ENCODE results near the gene VAV3.

Gene VAV3

DNA sequence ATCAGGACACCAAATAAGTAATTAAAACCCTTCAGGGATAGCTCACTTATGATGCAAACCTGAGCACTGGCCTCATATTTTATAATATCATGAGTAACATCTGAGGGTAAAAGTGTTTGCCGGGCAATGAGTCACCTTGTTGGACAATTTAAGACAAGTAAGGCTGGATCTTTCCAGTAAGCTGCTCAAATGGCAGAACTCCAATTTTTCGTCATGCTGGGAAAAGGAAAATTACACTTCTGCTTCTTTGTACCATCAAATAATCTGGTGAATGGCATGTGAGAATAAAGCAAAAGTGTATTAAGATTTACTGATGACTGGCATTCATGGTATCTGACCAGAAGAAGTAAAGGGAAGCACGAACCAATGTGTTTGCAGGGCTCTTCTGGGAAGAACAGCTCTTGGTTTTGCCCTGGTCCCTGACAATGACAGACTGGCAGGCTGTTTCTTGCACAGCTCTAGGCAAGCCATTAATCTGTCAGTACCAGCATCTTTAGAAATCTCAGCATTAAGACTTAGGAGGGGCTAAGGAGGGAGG lies 392.2 kb downstream of the VAV3 start:
- Histone ChIP-seq H3K4me1 (ENCODE audit: control insufficient read depth in 1 of 2, insufficient read depth in 2 of 2, low read length in 2 of 2) (no peaks in the 10 kb centered on the region), H3K27ac (ENCODE audit: low read depth, low read length) (no peak overlapping the region)

GRCh38 chr1:107570768-107571167 lies 394.2 kb downstream of the VAV3 start:
- Histone ChIP-seq H3K36me3 (ENCODE audit: control insufficient read depth in 1 of 2, insufficient read depth in 2 of 2, low read length in 2 of 2) (peaks cover 0 to 8% of the 10 kb centered on the region in 2 donors), H3K27me3 (ENCODE audit: control insufficient read depth in 1 of 2, insufficient read depth in 2 of 2, low read length in 2 of 2) (no peaks in the 10 kb centered on the region), H3K4me1 (ENCODE audit: control insufficient read depth in 1 of 2, insufficient read depth in 2 of 2, low read length in 2 of 2) (no peaks in the 10 kb centered on the region), H3K4me3 (ENCODE audit: low read depth in 1 of 2, low read length in 2 of 2) (no peak overlapping the region), H3K27ac (ENCODE audit: low read depth, low read length) (no peak overlapping the region), H3K9ac (ENCODE audit: low read depth in 1 of 2, low read length in 2 of 2) (no peak overlapping the region), H3K9me3 (ENCODE audit: control insufficient read depth in 1 of 2, low read length in 2 of 2) (no peaks in the 10 kb centered on the region)

More for the DNA sequence above, 392.2 kb downstream of the VAV3 start:
- H3K4me3 ChIP-seq (ENCODE audit: low read depth in 1 of 2, low read length in 2 of 2): no peak overlapping the region
- no peak overlapping the region for H3K9ac ChIP-seq (ENCODE audit: low read depth in 1 of 2, low read length in 2 of 2)
- H3K27me3 ChIP-seq (ENCODE audit: control insufficient read depth in 1 of 2, insufficient read depth in 2 of 2, low read length in 2 of 2): no peaks in the 10 kb centered on the region
- no peaks in the 10 kb centered on the region for H3K9me3 ChIP-seq (ENCODE audit: control insufficient read depth in 1 of 2, low read length in 2 of 2)
- peaks cover 0 to 8% of the 10 kb centered on the region in 2 donors for H3K36me3 ChIP-seq (ENCODE audit: control insufficient read depth in 1 of 2, insufficient read depth in 2 of 2, low read length in 2 of 2)

DNA sequence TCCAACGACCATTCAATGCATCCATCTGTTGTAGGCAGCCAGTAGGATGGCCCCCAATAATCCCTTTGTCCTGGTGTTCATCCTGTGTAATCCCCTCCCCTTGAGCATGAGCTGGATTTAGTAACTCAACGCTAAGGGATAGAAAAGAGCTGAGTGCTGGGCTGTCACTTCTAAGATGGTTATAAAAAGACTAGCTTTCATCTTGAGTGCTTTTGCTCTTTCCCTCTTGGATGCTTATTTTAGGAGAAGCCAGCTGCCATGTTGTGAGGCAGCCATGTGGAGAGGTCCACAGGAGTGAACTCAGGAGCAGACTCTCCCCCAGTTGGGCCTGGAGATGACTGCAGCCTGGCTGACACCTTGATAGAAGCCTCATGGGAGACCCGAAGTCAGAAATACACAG lies 401.5 kb downstream of the VAV3 start:
- Histone ChIP-seq H3K4me3 (ENCODE audit: low read depth in 1 of 2, low read length in 2 of 2) (no peak overlapping the region), H3K27me3 (ENCODE audit: control insufficient read depth in 1 of 2, insufficient read depth in 2 of 2, low read length in 2 of 2) (no peaks in the 10 kb centered on the region), H3K9ac (ENCODE audit: low read depth in 1 of 2, low read length in 2 of 2) (no peak overlapping the region), H3K4me1 (ENCODE audit: control insufficient read depth in 1 of 2, insufficient read depth in 2 of 2, low read length in 2 of 2) (no peaks in the 10 kb centered on the region), H3K27ac (ENCODE audit: low read depth, low read length) (no peak overlapping the region), H3K36me3 (ENCODE audit: control insufficient read depth in 1 of 2, insufficient read depth in 2 of 2, low read length in 2 of 2) (no peaks in the 10 kb centered on the region), H3K9me3 (ENCODE audit: control insufficient read depth in 1 of 2, low read length in 2 of 2) (no peaks in the 10 kb centered on the region)

DNA sequence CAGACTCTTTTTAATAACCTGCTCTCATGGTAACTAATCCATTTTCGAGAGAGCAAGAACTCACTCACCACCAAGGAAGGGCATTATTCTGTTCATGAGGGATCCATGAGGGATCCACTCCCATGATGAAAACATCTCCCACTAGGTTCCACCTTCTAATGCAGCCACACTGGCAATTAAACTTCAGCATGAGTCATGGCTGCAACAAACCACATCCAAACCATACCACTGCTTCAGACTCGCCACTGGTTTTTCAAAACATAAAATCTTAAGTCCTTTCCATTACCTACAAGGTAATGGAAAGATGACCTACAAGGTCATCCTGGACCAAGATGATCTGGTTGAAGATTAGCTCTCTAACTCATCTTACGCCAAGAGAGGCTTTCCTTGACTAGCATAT lies 405.1 kb downstream of the VAV3 start:
- Histone ChIP-seq H3K4me1 (ENCODE audit: control insufficient read depth in 1 of 2, insufficient read depth in 2 of 2, low read length in 2 of 2) (no peaks in the 10 kb centered on the region), H3K4me3 (ENCODE audit: low read depth in 1 of 2, low read length in 2 of 2) (no peak overlapping the region), H3K9ac (ENCODE audit: low read depth in 1 of 2, low read length in 2 of 2) (no peak overlapping the region), H3K9me3 (ENCODE audit: control insufficient read depth in 1 of 2, low read length in 2 of 2) (no peaks in the 10 kb centered on the region), H3K36me3 (ENCODE audit: control insufficient read depth in 1 of 2, insufficient read depth in 2 of 2, low read length in 2 of 2) (no peaks in the 10 kb centered on the region), H3K27ac (ENCODE audit: low read depth, low read length) (no peak overlapping the region), H3K27me3 (ENCODE audit: control insufficient read depth in 1 of 2, insufficient read depth in 2 of 2, low read length in 2 of 2) (no peaks in the 10 kb centered on the region)

- H3K4me3 ChIP-seq (ENCODE audit: low read depth in 1 of 2, low read length in 2 of 2): no peak overlapping the region
- no peaks in the 10 kb centered on the region for H3K36me3 ChIP-seq (ENCODE audit: control insufficient read depth in 1 of 2, insufficient read depth in 2 of 2, low read length in 2 of 2)
- H3K27me3 ChIP-seq (ENCODE audit: control insufficient read depth in 1 of 2, insufficient read depth in 2 of 2, low read length in 2 of 2): no peaks in the 10 kb centered on the region
- H3K27ac ChIP-seq (ENCODE audit: low read depth, low read length): no peak overlapping the region
- no peaks in the 10 kb centered on the region for H3K4me1 ChIP-seq (ENCODE audit: control insufficient read depth in 1 of 2, insufficient read depth in 2 of 2, low read length in 2 of 2)
- no peak overlapping the region for H3K9ac ChIP-seq (ENCODE audit: low read depth in 1 of 2, low read length in 2 of 2)
- no peaks in the 10 kb centered on the region for H3K9me3 ChIP-seq (ENCODE audit: control insufficient read depth in 1 of 2, low read length in 2 of 2)
Measured at GRCh38 chr1:107557095-107557494, 407.9 kb downstream of the VAV3 start.

- Histone ChIP-seq H3K9me3 (ENCODE audit: control insufficient read depth in 1 of 2, low read length in 2 of 2) (no peaks in the 10 kb centered on the region), H3K27me3 (ENCODE audit: control insufficient read depth in 1 of 2, insufficient read depth in 2 of 2, low read length in 2 of 2) (no peaks in the 10 kb centered on the region), H3K4me3 (ENCODE audit: low read depth in 1 of 2, low read length in 2 of 2) (no peak overlapping the region), H3K4me1 (ENCODE audit: control insufficient read depth in 1 of 2, insufficient read depth in 2 of 2, low read length in 2 of 2) (no peaks in the 10 kb centered on the region), H3K36me3 (ENCODE audit: control insufficient read depth in 1 of 2, insufficient read depth in 2 of 2, low read length in 2 of 2) (no peaks in the 10 kb centered on the region), H3K9ac (ENCODE audit: low read depth in 1 of 2, low read length in 2 of 2) (no peak overlapping the region), H3K27ac (ENCODE audit: low read depth, low read length) (no peak overlapping the region)
Measured at GRCh38 chr1:107555578-107555977, 409.4 kb downstream of the VAV3 start.

DNA sequence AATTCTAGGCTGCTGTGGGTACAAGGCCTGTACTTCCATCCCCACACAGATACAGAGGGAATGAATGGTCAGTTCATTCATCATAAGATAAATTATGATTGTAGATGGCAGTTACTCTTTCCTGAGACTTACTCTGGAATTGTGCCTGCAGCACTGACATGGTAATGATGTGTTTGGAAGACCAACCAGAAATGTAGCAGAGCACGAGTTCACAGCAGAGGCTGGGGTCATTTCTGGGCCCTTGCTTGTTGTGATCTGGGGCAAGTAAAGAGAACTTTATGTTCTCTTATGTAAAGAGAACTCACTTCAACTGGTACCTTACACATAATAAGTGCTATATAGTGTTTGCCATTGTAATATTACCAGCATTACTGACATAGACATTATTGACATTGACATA lies 412.2 kb downstream of the VAV3 start:
- Histone ChIP-seq H3K9me3 (ENCODE audit: control insufficient read depth in 1 of 2, low read length in 2 of 2) (no peaks in the 10 kb centered on the region), H3K9ac (ENCODE audit: low read depth in 1 of 2, low read length in 2 of 2) (no peak overlapping the region), H3K27ac (ENCODE audit: low read depth, low read length) (no peak overlapping the region), H3K4me1 (ENCODE audit: control insufficient read depth in 1 of 2, insufficient read depth in 2 of 2, low read length in 2 of 2) (no peaks in the 10 kb centered on the region), H3K27me3 (ENCODE audit: control insufficient read depth in 1 of 2, insufficient read depth in 2 of 2, low read length in 2 of 2) (no peaks in the 10 kb centered on the region), H3K36me3 (ENCODE audit: control insufficient read depth in 1 of 2, insufficient read depth in 2 of 2, low read length in 2 of 2) (no peaks in the 10 kb centered on the region), H3K4me3 (ENCODE audit: low read depth in 1 of 2, low read length in 2 of 2) (no peak overlapping the region)

- no peaks in the 10 kb centered on the region for H3K4me1 ChIP-seq (ENCODE audit: control insufficient read depth in 1 of 2, insufficient read depth in 2 of 2, low read length in 2 of 2)
- H3K27me3 ChIP-seq (ENCODE audit: control insufficient read depth in 1 of 2, insufficient read depth in 2 of 2, low read length in 2 of 2): no peaks in the 10 kb centered on the region
- no peak overlapping the region for H3K27ac ChIP-seq (ENCODE audit: low read depth, low read length)
- no peaks in the 10 kb centered on the region for H3K9me3 ChIP-seq (ENCODE audit: control insufficient read depth in 1 of 2, low read length in 2 of 2)
- no peak overlapping the region for H3K9ac ChIP-seq (ENCODE audit: low read depth in 1 of 2, low read length in 2 of 2)
- no peaks in the 10 kb centered on the region for H3K36me3 ChIP-seq (ENCODE audit: control insufficient read depth in 1 of 2, insufficient read depth in 2 of 2, low read length in 2 of 2)
- H3K4me3 ChIP-seq (ENCODE audit: low read depth in 1 of 2, low read length in 2 of 2): no peak overlapping the region
Measured at GRCh38 chr1:107551456-107551855, 413.5 kb downstream of the VAV3 start.

DNA sequence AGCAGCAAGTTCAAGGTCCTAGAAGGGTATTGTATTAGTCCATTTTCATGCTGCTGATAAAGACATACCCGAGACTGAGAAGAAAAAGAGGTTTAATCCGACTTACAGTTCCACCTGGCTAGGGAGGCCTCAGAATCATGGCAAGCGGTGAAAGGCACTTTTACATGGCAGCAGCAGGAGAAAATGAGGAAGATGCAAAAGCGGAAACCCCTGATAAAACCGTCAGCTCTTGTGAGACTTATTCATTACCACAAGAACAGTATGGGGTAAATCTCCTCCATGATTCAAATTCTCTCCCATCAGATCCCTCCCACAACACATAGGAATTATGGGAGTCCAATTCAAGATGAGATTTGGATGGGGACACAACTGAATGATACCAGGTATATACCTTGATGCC lies 414.6 kb downstream of the VAV3 start:
- H3K9ac ChIP-seq (ENCODE audit: low read depth in 1 of 2, low read length in 2 of 2): no peak overlapping the region
- no peak overlapping the region for H3K27ac ChIP-seq (ENCODE audit: low read depth, low read length)
- H3K9me3 ChIP-seq (ENCODE audit: control insufficient read depth in 1 of 2, low read length in 2 of 2): no peaks in the 10 kb centered on the region
- no peak overlapping the region for H3K4me3 ChIP-seq (ENCODE audit: low read depth in 1 of 2, low read length in 2 of 2)
- no peaks in the 10 kb centered on the region for H3K4me1 ChIP-seq (ENCODE audit: control insufficient read depth in 1 of 2, insufficient read depth in 2 of 2, low read length in 2 of 2)
- no peaks in the 10 kb centered on the region for H3K36me3 ChIP-seq (ENCODE audit: control insufficient read depth in 1 of 2, insufficient read depth in 2 of 2, low read length in 2 of 2)
- H3K27me3 ChIP-seq (ENCODE audit: control insufficient read depth in 1 of 2, insufficient read depth in 2 of 2, low read length in 2 of 2): no peaks in the 10 kb centered on the region

- Histone ChIP-seq H3K4me1 (ENCODE audit: control insufficient read depth in 1 of 2, insufficient read depth in 2 of 2, low read length in 2 of 2) (no peaks in the 10 kb centered on the region), H3K9me3 (ENCODE audit: control insufficient read depth in 1 of 2, low read length in 2 of 2) (no peaks in the 10 kb centered on the region), H3K9ac (ENCODE audit: low read depth in 1 of 2, low read length in 2 of 2) (no peak overlapping the region), H3K27me3 (ENCODE audit: control insufficient read depth in 1 of 2, insufficient read depth in 2 of 2, low read length in 2 of 2) (no peaks in the 10 kb centered on the region), H3K27ac (ENCODE audit: low read depth, low read length) (no peak overlapping the region), H3K36me3 (ENCODE audit: control insufficient read depth in 1 of 2, insufficient read depth in 2 of 2, low read length in 2 of 2) (no peaks in the 10 kb centered on the region), H3K4me3 (ENCODE audit: low read depth in 1 of 2, low read length in 2 of 2) (no peak overlapping the region)
Measured at GRCh38 chr1:107549152-107549810, 415.7 kb downstream of the VAV3 start.

All from duodenal mucosa (tissue), 2 donors.